WTC11 (cell line): ENCODE results near the gene MBP. TPM values are rescaled to one million over a fixed set of nuclear protein-coding genes. Genes with fewer than 3 reads are reported as not detected.

Experiments used
- ATAC-seq: fragments of 200-7000 bp; cut with Tn5 transposase; 2 replicates; pipeline ENCODE4 v1.10.0; 2021; ENCODE audit warnings: mild to moderate bottlenecking, moderate library complexity
- CTCF ChIA-PET: fragments of 300-600 bp; sonication (Branson Sonifier 250); formaldehyde crosslinking; loops from one replicate; lab custom pipeline; 2021; ENCODE audit warnings: antibody characterized with exemption; lab: Charles Lee
- POLR2A ChIA-PET: fragments of 350-600 bp; sonication (Branson Sonifier 250); formaldehyde crosslinking; loops from one replicate; lab custom pipeline; 2021; ENCODE audit warnings: antibody characterized with exemption; lab: Charles Lee
- DNase-seq: peaks from one replicate; pipeline ENCODE4 v3.0.0; 2021; ENCODE audit warnings: low spot score
- H3K27ac Mint-ChIP-seq: 2 replicates; pipeline ENCODE4 v1.8.0; 2021; ENCODE audit warnings: mixed read lengths
- H3K27me3 Mint-ChIP-seq: 2 replicates; pipeline ENCODE4 v1.8.0; 2021; ENCODE audit warnings: low read depth, mild to moderate bottlenecking, moderate library complexity, mixed read lengths
- H3K36me3 Mint-ChIP-seq: 2 replicates; pipeline ENCODE4 v1.8.0; 2021; ENCODE audit warnings: mixed read lengths
- H3K4me1 Mint-ChIP-seq: 2 replicates; pipeline ENCODE4 v1.8.0; 2022; ENCODE audit warnings: mixed read lengths
- H3K4me3 Mint-ChIP-seq: 2 replicates; pipeline ENCODE4 v1.8.0; 2021; ENCODE audit warnings: mild to moderate bottlenecking, moderate library complexity, mixed read lengths
- H3K9me3 Mint-ChIP-seq: 2 replicates; pipeline ENCODE4 v1.8.0; 2021; ENCODE audit warnings: mixed read lengths
- GABPB1 ChIP-seq: sonication (generic); formaldehyde crosslinking; IDR thresholded peaks from 2 replicates; pipeline ENCODE4 v1.8.1; 2023; ENCODE audit warnings: mild to moderate bottlenecking, missing genetic modification reagents
- total RNA-seq: library from RNA; stranded (reverse); gene quantifications from 3 replicates; pipeline ENCODE4 v1.2.3, GENCODE V29; 2021
- TF ChIP-seq, protein P1 (sequence below): sonication (generic); formaldehyde crosslinking; IDR thresholded peaks from 2 replicates; pipeline ENCODE4 v1.8.0; 2022; ENCODE audit warnings: mild to moderate bottlenecking, missing genetic modification reagents

MBP gene
- total RNA-seq, 1 experiment from 2014 or later = 19.6 TPM

DNA sequence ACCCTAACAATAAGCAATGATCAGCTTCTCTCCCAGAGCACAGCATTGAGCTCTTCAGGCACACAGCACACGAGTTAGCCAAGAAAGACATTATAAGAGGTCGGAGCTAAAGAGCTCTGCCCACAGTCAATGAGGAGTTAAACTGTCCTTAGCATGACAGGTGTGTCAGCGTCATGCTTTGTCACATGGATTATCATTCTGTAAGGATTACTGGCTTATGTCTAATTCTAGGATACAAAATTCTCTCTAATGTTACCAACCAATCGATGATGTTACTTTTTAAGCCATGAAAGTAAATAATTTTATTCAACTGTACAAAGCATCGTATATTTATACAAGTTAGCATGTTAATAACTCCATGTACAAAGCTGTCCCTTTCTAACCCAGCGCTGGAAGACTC is 201.4 kb downstream of the MBP start:
- Mint-ChIP-seq H3K36me3 (peaks cover 21% of the 10 kb centered on the region), H3K9me3 (no peaks in the 10 kb centered on the region), H3K27me3 (no peaks in the 10 kb centered on the region), H3K4me1 (no peaks in the 10 kb centered on the region), H3K4me3 (no peak overlapping the region), H3K27ac (no peak overlapping the region)
- POLR2A ChIA-PET = no interaction called here
- CTCF ChIA-PET = interaction anchor here (2.8 kb wide), 1 partner anchor 7 kb away, joined by 15 read pairs; no protein-coding TSS in a partner anchor
- DNase-seq (no peak), ATAC-seq (no peak)
- no peak for TF ChIP-seq GABPB1 (CRISPR knock-in tag)
- TF ChIP-seq, protein P1, sequence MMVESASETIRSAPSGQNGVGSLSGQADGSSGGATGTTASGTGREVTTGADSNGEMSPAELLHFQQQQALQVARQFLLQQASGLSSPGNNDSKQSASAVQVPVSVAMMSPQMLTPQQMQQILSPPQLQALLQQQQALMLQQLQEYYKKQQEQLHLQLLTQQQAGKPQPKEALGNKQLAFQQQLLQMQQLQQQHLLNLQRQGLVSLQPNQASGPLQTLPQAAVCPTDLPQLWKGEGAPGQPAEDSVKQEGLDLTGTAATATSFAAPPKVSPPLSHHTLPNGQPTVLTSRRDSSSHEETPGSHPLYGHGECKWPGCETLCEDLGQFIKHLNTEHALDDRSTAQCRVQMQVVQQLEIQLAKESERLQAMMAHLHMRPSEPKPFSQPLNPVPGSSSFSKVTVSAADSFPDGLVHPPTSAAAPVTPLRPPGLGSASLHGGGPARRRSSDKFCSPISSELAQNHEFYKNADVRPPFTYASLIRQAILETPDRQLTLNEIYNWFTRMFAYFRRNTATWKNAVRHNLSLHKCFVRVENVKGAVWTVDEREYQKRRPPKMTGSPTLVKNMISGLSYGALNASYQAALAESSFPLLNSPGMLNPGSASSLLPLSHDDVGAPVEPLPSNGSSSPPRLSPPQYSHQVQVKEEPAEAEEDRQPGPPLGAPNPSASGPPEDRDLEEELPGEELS (CRISPR knock-in tag) = no peak

Other genes starting within 250 kb of the MBP start
- gene GALR1, start 117.1 kb upstream of the MBP start, total RNA-seq = 0.07 to 0.11 TPM (median 0.07 TPM) in 3 replicates